Globus pallidus (tissue), 1 donor: Measurements from ENCODE around the gene KYNU.
"Not testable (repeated sequence)": the region's sequence is repeated elsewhere in the genome, so short reads cannot be mapped to it uniquely, and the experiment has no call there.

Experiments used
- DNase-seq: peaks from one replicate; pipeline ENCODE4 v3.0.0-alpha.2; 2015; ENCODE audit warnings: low spot score

The KYNU gene

DNA sequence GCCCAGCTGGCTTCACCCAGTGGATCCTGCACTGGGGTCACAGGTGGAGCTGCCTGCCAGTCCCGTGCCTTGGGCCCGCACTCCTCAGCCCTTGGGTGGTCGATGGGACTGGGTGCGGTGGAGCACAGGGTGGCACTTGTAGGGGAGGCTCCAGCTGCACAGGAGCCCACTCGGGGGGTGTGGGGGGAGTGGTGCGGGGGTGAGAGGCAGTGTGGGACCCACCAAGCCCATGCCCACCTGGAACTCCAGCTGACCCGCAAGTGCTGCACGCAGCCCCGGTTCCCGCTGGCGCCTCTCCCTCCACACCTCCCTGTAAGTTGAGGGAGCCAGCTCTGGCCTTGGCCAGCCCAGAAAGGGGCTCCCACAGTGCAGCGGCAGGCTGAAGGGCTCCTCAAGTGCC, 212.1 kb downstream of the KYNU start:
- not testable (repeated sequence) for DNase-seq
